Mucosa of descending colon (tissue), 3 donors: ENCODE measurements around the gene PLXNA4. TPM values are rescaled to one million over a fixed set of nuclear protein-coding genes. Genes with fewer than 3 reads are reported as not detected.

Experiments
- ATAC-seq: fragments of 200-7000 bp; cut with Tn5 transposase; one replicate; pipeline ENCODE4 v1.9.1; 2020; ENCODE audit warnings: mild to moderate bottlenecking, moderate library complexity
- DNase-seq, 3 donors: peaks; one replicate each; pipeline ENCODE4 v3.0.0-alpha.2; 2020
- H3K36me3 ChIP-seq: fragments of 200-600 bp; one replicate; pipeline ENCODE4 v1.8.0; 2021; ENCODE audit warnings: low read depth, mild to moderate bottlenecking
- H3K4me1 ChIP-seq: fragments of 200-600 bp; one replicate; pipeline ENCODE4 v1.8.0; 2021; ENCODE audit warnings: low read depth, mild to moderate bottlenecking
- H3K4me3 ChIP-seq: fragments of 200-600 bp; one replicate; pipeline ENCODE4 v1.8.0; 2021; ENCODE audit warnings: mild to moderate bottlenecking
- H3K9me3 ChIP-seq: fragments of 200-600 bp; one replicate; pipeline ENCODE4 v1.8.0; 2021; ENCODE audit warnings: mild to moderate bottlenecking
- CTCF ChIP-seq: fragments of 200-600 bp; IDR thresholded peaks from one replicate; pipeline ENCODE4 v1.8.0; 2022; ENCODE audit warnings: antibody characterized with exemption, mild to moderate bottlenecking
- intact Hi-C, 2 donors: fragments of 100-400 bp; cut with DNase I in 1 of 2; cut with micrococcal nuclease in 1 of 2; formaldehyde crosslinking; loops; one replicate each; pipeline versions ENCODE4 v1.11.0 to v1.11.1; 2022; cut with DNase I, micrococcal nuclease
- total RNA-seq, 3 donors: library from RNA; stranded (reverse); fragmentation: NEBNext Ultra II Directional in 2 of 3; extraction: Animal tissue kit (Norgen Biotek cat#: 25700) in 2 of 3; gene quantifications; one replicate each; pipeline versions ENCODE4 v1.2.1 to v1.2.4, GENCODE V29; 2021 to 2023
- donor health status: DM: no; HTN: no; CAD: no; lungs with moderate emphysema.
- donor health status: DM: no; HTN: no; CAD: no.
- donor health status: DM: no; HTN: yes; CAD: no.

The PLXNA4 gene
- total RNA-seq, 3 donors from 2014 or later, result 0.78 to 3.5 (median 2.7) TPM

- H3K36me3 ChIP-seq, result no peaks in the 10 kb centered on the region
- no peak for TF ChIP-seq CTCF
- H3K4me3 ChIP-seq, result no peak overlapping the region
- ATAC-seq, result no peak
- intact Hi-C loops, result no loop called here
- no peak for DNase-seq
- no peaks in the 10 kb centered on the region for H3K9me3 ChIP-seq
- no peaks in the 10 kb centered on the region for H3K4me1 ChIP-seq
Observed at GRCh38 chr7:132206594-132206993, 369.7 kb downstream of the PLXNA4 start.

GRCh38 chr7:132205509-132205908, 370.8 kb downstream of the PLXNA4 start:
- no peaks in the 10 kb centered on the region for H3K4me1 ChIP-seq
- intact Hi-C loops, result no loop called here

GRCh38 chr7:132203021-132203420, 373.2 kb downstream of the PLXNA4 start:
- ATAC-seq (no peak), DNase-seq (no peak)
- no peak for TF ChIP-seq CTCF
- Histone ChIP-seq H3K4me1 (no peaks in the 10 kb centered on the region), H3K9me3 (no peaks in the 10 kb centered on the region), H3K4me3 (no peak overlapping the region), H3K36me3 (no peaks in the 10 kb centered on the region)
- intact Hi-C loops, result no loop called here

More at GRCh38 chr7:132205509-132205908, 370.8 kb downstream of the PLXNA4 start:
- no peak overlapping the region for H3K4me3 ChIP-seq
- ATAC-seq (no peak), DNase-seq (no peak)
- no peaks in the 10 kb centered on the region for H3K36me3 ChIP-seq
- TF ChIP-seq CTCF, result no peak
- no peaks in the 10 kb centered on the region for H3K9me3 ChIP-seq

- H3K4me1 ChIP-seq, result no peaks in the 10 kb centered on the region
- no peak for DNase-seq
- no peak for ATAC-seq
Observed at GRCh38 chr7:132202541-132202940, 373.7 kb downstream of the PLXNA4 start.

GRCh38 chr7:132200141-132200540, 376.1 kb downstream of the PLXNA4 start:
- TF ChIP-seq CTCF, result no peak
- no peak overlapping the region for H3K4me3 ChIP-seq
- intact Hi-C loops, result no loop called here
- no peak for ATAC-seq
- DNase-seq, result no peak
- H3K4me1 ChIP-seq, result no peaks in the 10 kb centered on the region
- no peaks in the 10 kb centered on the region for H3K36me3 ChIP-seq
- H3K9me3 ChIP-seq, result no peaks in the 10 kb centered on the region

More at GRCh38 chr7:132202541-132202940, 373.7 kb downstream of the PLXNA4 start:
- Histone ChIP-seq H3K36me3 (no peaks in the 10 kb centered on the region), H3K9me3 (no peaks in the 10 kb centered on the region), H3K4me3 (no peak overlapping the region)
- no peak for TF ChIP-seq CTCF
- intact Hi-C loops, result no loop called here

- DNase-seq (no peak), ATAC-seq (no peak)
- Histone ChIP-seq H3K9me3 (no peaks in the 10 kb centered on the region), H3K4me3 (no peak overlapping the region), H3K4me1 (no peaks in the 10 kb centered on the region), H3K36me3 (no peaks in the 10 kb centered on the region)
- intact Hi-C loops, result no loop called here
- no peak for TF ChIP-seq CTCF
Observed at GRCh38 chr7:132199626-132200025, 376.6 kb downstream of the PLXNA4 start.
